Heart right ventricle (tissue), 16 donors: ENCODE measurements around the gene CNFN. TPM values are rescaled to one million over a fixed set of nuclear protein-coding genes. Genes with fewer than 3 reads are reported as not detected.

Source experiments
- ATAC-seq, 8 donors: fragments of 200-7000 bp; cut with Tn5 transposase; one replicate each; pipeline ENCODE4 v1.9.1; 2020; ENCODE audit warnings: mild to moderate bottlenecking in 8 of 8, moderate library complexity in 8 of 8, moderate number of reproducible peaks in 1 of 8
- DNase-seq, 2 donors: peaks; one replicate each; pipeline ENCODE4 v3.0.0-alpha.2; 2020
- H3K27ac ChIP-seq, 10 donors: fragments of 200-600 bp; sonication (generic) in 2 of 10; one replicate each; pipeline versions ENCODE4 v1.5.0 to v1.8.0; 2020 to 2022; ENCODE audit warnings: mild to moderate bottlenecking in 3 of 10
- H3K27me3 ChIP-seq, 7 donors: fragments of 200-600 bp; one replicate each; pipeline ENCODE4 v1.8.0; 2021 to 2022; ENCODE audit warnings: mild to moderate bottlenecking in 2 of 7
- H3K36me3 ChIP-seq, 9 donors: fragments of 200-600 bp; sonication (generic) in 1 of 9; one replicate each; pipeline versions ENCODE4 v1.5.0 to v1.8.0; 2020 to 2022; ENCODE audit warnings: mild to moderate bottlenecking in 2 of 9
- H3K4me1 ChIP-seq, 9 donors: fragments of 200-600 bp; sonication (generic) in 1 of 9; one replicate each; pipeline versions ENCODE4 v1.5.0 to v1.8.0; 2020 to 2022; ENCODE audit warnings: mild to moderate bottlenecking in 4 of 9
- H3K4me3 ChIP-seq, 10 donors: fragments of 200-600 bp; sonication (generic) in 2 of 10; one replicate each; pipeline versions ENCODE4 v1.5.0 to v1.8.0; 2020 to 2022; ENCODE audit warnings: mild to moderate bottlenecking in 7 of 10, moderate library complexity in 2 of 10
- H3K9me3 ChIP-seq, 11 donors: fragments of 200-600 bp in 10 of 11; sonication (generic) in 2 of 11; one replicate each; pipeline versions ENCODE4 v1.5.0 to v1.8.0; 2013 to 2022; ENCODE audit warnings: mild to moderate bottlenecking in 2 of 11, control low read depth in 1 of 11, moderate library complexity in 1 of 11
- CTCF ChIP-seq, 9 donors: fragments of 200-600 bp; sonication (generic) in 2 of 9; IDR thresholded peaks; one replicate each; pipeline versions ENCODE4 v1.5.0 to v1.8.0; 2021 to 2022; ENCODE audit warnings: antibody characterized with exemption in 9 of 9, mild to moderate bottlenecking in 5 of 9, moderate library complexity in 1 of 9
- WGBS, 2 donors: extraction: QIAGEN DNeasy Blood & Tissue Kit; methylation state at CpG; one replicate each; pipeline ENCODE4 v1.1.7; 2013; ENCODE audit warnings: inconsistent platforms in 1 of 2; 5-methylcytosine and 5-hydroxymethylcytosine counted together
- intact Hi-C, 10 donors: fragments of 100-400 bp; cut with DNase I; formaldehyde crosslinking; loops; one replicate each; pipeline versions ENCODE4 v1.11.1 to v1.14.2; 2022
- polyA plus RNA-seq, 2 donors: library from polyadenylated mRNA; stranded (reverse); fragments of 200-250 nt; gene quantifications; one replicate each; pipeline ENCODE4 v1.2.3, GENCODE V29; 2013
- total RNA-seq, 10 donors: library from RNA; stranded (reverse); fragmentation: NEBNext Ultra II Directional in 3 of 10; extraction: Animal tissue kit (Norgen Biotek cat#: 25700) in 3 of 10; gene quantifications; one replicate each; pipeline versions ENCODE4 v1.2.1 to v1.2.4, GENCODE V29; 2021 to 2023
- donor health status: Arrhythmogenic right ventricular cardiomyopathy.
- donor health status: ischemic (EF 13 %, LVEDD 7.1; RV severe dilation, severe dysfunction).
- donor health status: healthy with polysubstance abuse.
- donor health status: DM: no; HTN: yes; CAD: no.
- donor health status: DM: no; HTN: no; CAD: no.
- donor health status: ischemic (EF 25% LVEDD 6.9; RV normal size, moderate dysfunction).
- donor health status: ischemic (EF 25% LVEDD 5.7; RV mildly dilated, moderate dysfunction).
- donor health status: healthy.
- donor health status: DM: yes; HTN: yes; CAD: no.
- donor health status: Ischemic cardiomyopathy.
- donor health status: ischemic (EF 35%, LVEDD 5.7; RV mildly dilated, moderate dysfunction).
- donor health status: nonischemic (EF 11% LVEDD 7.7; RV severe dilation, severe dysfunction).
- donor health status: DM: yes; HTN: yes; CAD: no.
- donor health status: PGD.
- donor health status: ischemic (EF 29% LVEDD 5.4; RV normal size, mild dysfunction).
- donor health status: nonischemic (EF 23%, LVEDD 6.1; RV moderate dilation, normal function).

The CNFN gene
- total and polyA plus RNA-seq, 12 donors: 0.51 to 7.2 (median 0.84) TPM; not detected in 5

- Histone ChIP-seq H3K27me3 (no peaks in the 10 kb centered on the region), H3K36me3 (peaks cover 0 to 61% (median 6%) of the 10 kb centered on the region in 9 donors), H3K27ac (peak overlapping the region in 2 of 10 donors; percentile 16 to 79), H3K9me3 (no peaks in the 10 kb centered on the region), H3K4me3 (no peak overlapping the region), H3K4me1 (peaks cover 8 to 39% (median 27%) of the 10 kb centered on the region in 9 donors)
- DNase-seq: no peak
- ATAC-seq: no peak
- intact Hi-C loops: no loop called here
- WGBS, 2 donors: 93 to 95% methylated on average over 30 of the region's 30 CpGs
- TF ChIP-seq CTCF (IDR thresholded peaks at IDR 0.05): no peak
Observed at GRCh38 chr19:42410371-42410770, 20.3 kb upstream of the CNFN start.

- peaks cover 8 to 39% (median 27%) of the 10 kb centered on the region in 9 donors for H3K4me1 ChIP-seq
- intact Hi-C loops: no loop called here
- peak; percentile 31 to 66 (median 55) for ATAC-seq
- peak overlapping the region in 9 of 10 donors; percentile 16 to 79 (median 44) for H3K27ac ChIP-seq
- peaks cover 0 to 61% (median 13%) of the 10 kb centered on the region in 9 donors for H3K36me3 ChIP-seq
- no peak for TF ChIP-seq CTCF (IDR thresholded peaks at IDR 0.05)
- no peaks in the 10 kb centered on the region for H3K27me3 ChIP-seq
- 47 to 51% methylated on average over 6 of the region's 6 CpGs for WGBS, 2 donors
- no peak overlapping the region for H3K4me3 ChIP-seq
- no peaks in the 10 kb centered on the region for H3K9me3 ChIP-seq
- peak; percentile 36 to 64 for DNase-seq
Observed at GRCh38 chr19:42409477-42409876, 19.4 kb upstream of the CNFN start.

GRCh38 chr19:42407816-42408175 is 17.7 kb upstream of the CNFN start:
- Histone ChIP-seq H3K36me3 (peaks cover 0 to 64% (median 13%) of the 10 kb centered on the region in 9 donors), H3K9me3 (no peaks in the 10 kb centered on the region), H3K4me1 (peaks cover 7 to 35% (median 24%) of the 10 kb centered on the region in 9 donors), H3K27me3 (no peaks in the 10 kb centered on the region), H3K4me3 (no peak overlapping the region), H3K27ac (no peak overlapping the region)
- WGBS, 2 donors: 97% methylated on average over 10 of the region's 10 CpGs
- DNase-seq (no peak), ATAC-seq (no peak)
- intact Hi-C loops: no loop called here
- TF ChIP-seq CTCF (IDR thresholded peaks at IDR 0.05): no peak

GRCh38 chr19:42407085-42407815 is 17.2 kb upstream of the CNFN start:
- no peak for TF ChIP-seq CTCF (IDR thresholded peaks at IDR 0.05)
- 89 to 93% methylated on average over 27 to 30 of the region's 30 CpGs for WGBS, 2 donors
- Histone ChIP-seq H3K27me3 (no peaks in the 10 kb centered on the region), H3K36me3 (peaks cover 0 to 64% (median 13%) of the 10 kb centered on the region in 9 donors), H3K9me3 (no peaks in the 10 kb centered on the region), H3K4me1 (peaks cover 6 to 33% (median 22%) of the 10 kb centered on the region in 9 donors), H3K4me3 (no peak overlapping the region), H3K27ac (no peak overlapping the region)
- ATAC-seq (no peak), DNase-seq (no peak)
- intact Hi-C loops: no loop called here
